SU-DHL-6 (cell line): Measurements from ENCODE around the gene BLMH.

ENCODE experiments used
- EZH2phosphoT487 ChIP-seq: fragments of 200-600 bp; sonication (generic), shearing (Covaris generic); conservative IDR thresholded peaks from 2 replicates; pipeline ENCODE4 v1.6.1; 2018; ENCODE audit warnings: mild to moderate bottlenecking, antibody characterized with exemption, low read length, moderate library complexity, mixed read lengths
- TF ChIP-seq, protein P1 (sequence below): fragments of 200-600 bp; sonication (generic); IDR thresholded peaks from one replicate; pipeline ENCODE4 v1.5.1; 2017; ENCODE audit warnings: antibody characterized with exemption, mild to moderate bottlenecking, low read length, moderate library complexity; ENCODE audit not compliant: insufficient read depth, poor library complexity, severe bottlenecking

- TF ChIP-seq, protein P1, sequence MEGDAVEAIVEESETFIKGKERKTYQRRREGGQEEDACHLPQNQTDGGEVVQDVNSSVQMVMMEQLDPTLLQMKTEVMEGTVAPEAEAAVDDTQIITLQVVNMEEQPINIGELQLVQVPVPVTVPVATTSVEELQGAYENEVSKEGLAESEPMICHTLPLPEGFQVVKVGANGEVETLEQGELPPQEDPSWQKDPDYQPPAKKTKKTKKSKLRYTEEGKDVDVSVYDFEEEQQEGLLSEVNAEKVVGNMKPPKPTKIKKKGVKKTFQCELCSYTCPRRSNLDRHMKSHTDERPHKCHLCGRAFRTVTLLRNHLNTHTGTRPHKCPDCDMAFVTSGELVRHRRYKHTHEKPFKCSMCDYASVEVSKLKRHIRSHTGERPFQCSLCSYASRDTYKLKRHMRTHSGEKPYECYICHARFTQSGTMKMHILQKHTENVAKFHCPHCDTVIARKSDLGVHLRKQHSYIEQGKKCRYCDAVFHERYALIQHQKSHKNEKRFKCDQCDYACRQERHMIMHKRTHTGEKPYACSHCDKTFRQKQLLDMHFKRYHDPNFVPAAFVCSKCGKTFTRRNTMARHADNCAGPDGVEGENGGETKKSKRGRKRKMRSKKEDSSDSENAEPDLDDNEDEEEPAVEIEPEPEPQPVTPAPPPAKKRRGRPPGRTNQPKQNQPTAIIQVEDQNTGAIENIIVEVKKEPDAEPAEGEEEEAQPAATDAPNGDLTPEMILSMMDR = no peak
- no peak for TF ChIP-seq EZH2phosphoT487
Measured at GRCh38 chr17:30203471-30203981, 88.2 kb downstream of the BLMH start.
